K562 (cell line): ENCODE measurements around the gene KRT82. TPM values are rescaled to one million over a fixed set of nuclear protein-coding genes. Genes with fewer than 3 reads are reported as not detected.

Source experiments
- ATAC-seq: fragments of 200-7000 bp; cut with Tn5 transposase; 3 replicates; pipeline ENCODE4 v1.9.1; 2020; ENCODE audit warnings: moderate library complexity
- BruUV-seq: library from RNA; stranded (reverse); fragments of 400-500 nt; replicated peaks from 2 replicates; lab custom pipeline; 2021; lab: Mats Ljungman, UMichigan
- CTCF ChIA-PET: fragments of 300-600 bp; formaldehyde crosslinking; extraction: SDS; loops from one replicate; lab custom pipeline; 2021; ENCODE audit warnings: low intra/inter-chr PET ratio; lab: Yijun Ruan, JAX
- POLR2A ChIA-PET: fragments of 300-600, 350-650 bp; sonication (Branson Sonifier 250); formaldehyde crosslinking; extraction: SDS; loops from one replicate; lab custom pipeline; 2021; ENCODE audit warnings: antibody characterized with exemption, inconsistent platforms; lab: Yijun Ruan, JAX
- DNase-seq, 4 experiments: peaks; one replicate each; pipeline versions ENCODE4 v3.0.0 to v3.0.0-alpha.2; 2011 to 2018; ENCODE audit warnings: low spot score in 3 of 4, mixed read lengths in 3 of 4; ENCODE audit errors: extremely low read depth in 1 of 4
- FAIRE-seq: peaks from 2 replicates; lab custom pipeline; 2011; peaks lifted over from hg19 to GRCh38; lab: Jason Lieb, UNC
- H2AFZ ChIP-seq: 2 replicates; pipeline ENCODE4 v1.6.0; 2011; ENCODE audit warnings: low read depth, low read length, control low read depth, inconsistent platforms
- H3K27ac ChIP-seq: fragments of 200-600 bp; 3 replicates; pipeline ENCODE4 v1.8.0; 2011; ENCODE audit warnings: low read depth, mild to moderate bottlenecking, control low read depth, inconsistent platforms, low read length, moderate library complexity, mixed read lengths; ENCODE audit errors: extremely low read depth
- H3K27me3 ChIP-seq, 2 experiments: fragments of 300-600 bp in 1 of 2; 2 replicates in 1 of 2; 3 replicates in 1 of 2; pipeline versions ENCODE4 v1.6.0 to v1.8.0; 2011; ENCODE audit warnings: inconsistent platforms in 2 of 2, low read length in 2 of 2, mild to moderate bottlenecking in 1 of 2, mixed read lengths in 1 of 2, moderate library complexity in 1 of 2; ENCODE audit not compliant: control insufficient read depth in 2 of 2, insufficient read depth in 2 of 2
- H3K36me3 ChIP-seq: fragments of 300-600 bp; 3 replicates; pipeline ENCODE4 v1.8.0; 2011; ENCODE audit warnings: mild to moderate bottlenecking, low read length, inconsistent platforms; ENCODE audit not compliant: control insufficient read depth, insufficient read depth
- H3K4me1 ChIP-seq, 2 experiments: fragments of 200-600 bp in 1 of 2; replicated peaks in 1 of 2; 2 replicates in 1 of 2; 3 replicates in 1 of 2; pipeline versions ENCODE4 v1.5.1 to v1.8.0; 2011; ENCODE audit warnings: inconsistent platforms in 2 of 2, low read length in 2 of 2, mild to moderate bottlenecking in 1 of 2, mixed read lengths in 1 of 2, moderate library complexity in 1 of 2; ENCODE audit not compliant: control insufficient read depth in 2 of 2, insufficient read depth in 2 of 2
- H3K4me2 ChIP-seq: 2 replicates; pipeline ENCODE4 v1.6.1; 2011; ENCODE audit warnings: low read length, control low read depth, inconsistent platforms, mixed read lengths; ENCODE audit not compliant: insufficient read depth
- H3K4me3 ChIP-seq: fragments of 200-600 bp; sonication (generic), shearing (Covaris generic); 2 replicates; pipeline ENCODE4 v1.5.1; 2016; ENCODE audit warnings: control low read depth, inconsistent platforms
- H3K79me2 ChIP-seq: fragments of 200-600 bp; 3 replicates; pipeline ENCODE4 v1.8.0; 2011; ENCODE audit warnings: low read length, inconsistent platforms; ENCODE audit not compliant: control insufficient read depth, insufficient read depth
- H3K9ac ChIP-seq, 2 experiments: 2 replicates each; pipeline versions ENCODE4 v1.6.0 to v1.6.1; 2011; ENCODE audit warnings: low read depth in 2 of 2, low read length in 2 of 2, control low read depth in 1 of 2, inconsistent platforms in 1 of 2, mild to moderate bottlenecking in 1 of 2, mixed read lengths in 1 of 2; ENCODE audit not compliant: insufficient read depth in 1 of 2
- H3K9me1 ChIP-seq: one replicate; pipeline ENCODE4 v1.6.0; 2011; ENCODE audit warnings: inconsistent platforms, mild to moderate bottlenecking, low read length, moderate library complexity; ENCODE audit not compliant: control insufficient read depth, insufficient read depth
- H3K9me3 ChIP-seq: replicated peaks from 2 replicates; pipeline ENCODE4 v1.5.1; 2011; ENCODE audit warnings: low read depth, low read length, inconsistent platforms; ENCODE audit not compliant: control insufficient read depth, insufficient read depth
- H4K20me1 ChIP-seq: replicated peaks from 2 replicates; pipeline ENCODE4 v1.6.1; 2011; ENCODE audit warnings: low read length, inconsistent platforms, mixed read lengths; ENCODE audit not compliant: control insufficient read depth, insufficient read depth
- ELF4 ChIP-seq: fragments of 450-650 bp; formaldehyde crosslinking; IDR thresholded peaks from 2 replicates; pipeline ENCODE4 v1.4.0; 2022; ENCODE audit warnings: missing genetic modification characterization
- EP300 ChIP-seq: IDR thresholded peaks from 2 replicates; pipeline ENCODE4 v1.6.1; 2012; ENCODE audit warnings: low read length, improper control_type of control experiment
- GABPA ChIP-seq: fragments of 200-800 bp; sonication (Bioruptor generic); conservative IDR thresholded peaks from 2 replicates; pipeline ENCODE4 v1.6.1; 2016; ENCODE audit warnings: low read depth, missing genetic modification characterization, missing compliant biosample characterization
- GTF2A2 ChIP-seq: IDR thresholded peaks from 2 replicates; pipeline ENCODE4 v1.6.1; 2016; ENCODE audit warnings: mild to moderate bottlenecking, missing genetic modification characterization, missing compliant biosample characterization
- HCFC1 ChIP-seq: IDR thresholded peaks from 2 replicates; pipeline ENCODE4 v1.6.1; 2012; ENCODE audit warnings: low read depth, low read length, improper control_type of control experiment
- IRF2 ChIP-seq: sonication (generic); formaldehyde crosslinking; IDR thresholded peaks from 2 replicates; pipeline ENCODE4 v1.8.1; 2022; ENCODE audit warnings: mild to moderate bottlenecking, missing genetic modification reagents
- NFXL1 ChIP-seq: fragments of 450-650 bp; formaldehyde crosslinking; IDR thresholded peaks from 2 replicates; pipeline ENCODE4 v1.4.0; 2021; ENCODE audit warnings: mild to moderate bottlenecking
- PCBP1 ChIP-seq: fragments of 200-400 bp; formaldehyde crosslinking; IDR thresholded peaks from 2 replicates; pipeline ENCODE4 v1.6.1; 2018; ENCODE audit warnings: mild to moderate bottlenecking, low read depth, low read length; ENCODE audit not compliant: poor library complexity, severe bottlenecking
- TBP ChIP-seq: optimal IDR thresholded peaks from 2 replicates; pipeline ENCODE3; 2011; ENCODE audit warnings: low read depth, low read length, improper control_type of control experiment
- THRAP3 ChIP-seq: fragments of 450-650 bp; IDR thresholded peaks from 2 replicates; pipeline ENCODE4 v1.6.1; 2016; ENCODE audit warnings: mild to moderate bottlenecking, inconsistent platforms, borderline replicate concordance
- TRIM24 ChIP-seq, 2 experiments: fragments of 450-650 bp; IDR thresholded peaks; 2 replicates each; pipeline ENCODE4 v1.6.1; 2016
- ZNF644 ChIP-seq: fragments of 200-800 bp; sonication (Bioruptor generic); IDR thresholded peaks from 2 replicates; pipeline ENCODE4 v1.6.1; 2016; ENCODE audit warnings: low read depth, missing genetic modification characterization, missing compliant biosample characterization
- ZNF780A ChIP-seq: fragments of 250-450 bp; sonication (Bioruptor Pico); IDR thresholded peaks from 2 replicates; pipeline ENCODE4 v1.5.0; 2021; ENCODE audit warnings: mild to moderate bottlenecking
- WGBS: fragments of 100-300 bp; shearing (Covaris generic); methylation state at CpG from one replicate; pipeline ENCODE4 v1.1.6; 2016; ENCODE audit warnings: low coverage, mixed read lengths; ENCODE audit not compliant: insufficient coverage; ENCODE audit errors: missing lambda C conversion rate; 5-methylcytosine and 5-hydroxymethylcytosine counted together
- in situ Hi-C: fragments of 300-500 bp; cut with MboI; formaldehyde crosslinking; loops from 4 replicates; pipeline ENCODE4 v1.15.0; 2018; ENCODE audit warnings: inconsistent platforms, mixed read lengths
- intact Hi-C: fragments of 100-400 bp; cut with micrococcal nuclease; formaldehyde crosslinking; loops from 2 replicates; pipeline ENCODE4 v1.14.2; 2022
- polyA plus RNA-seq, 8 experiments: library from polyadenylated mRNA; depleted of rRNA in 4 of 8; stranded (reverse) in 5 of 8; unstranded in 3 of 8; fragments of >200 nt; fragmentation: Nextera tagmentation in 2 of 8; fragmentation: Illumina TruSeq in 1 of 8; extraction: Ambion mirVana in 2 of 8; extraction: Trizol in 1 of 8; gene quantifications; 2 replicates each; pipeline versions ENCODE4 v1.2.1 to v1.2.3, GENCODE V29; 2011 to 2014; ENCODE audit warnings: inconsistent platforms in 1 of 8, missing spikeins in 1 of 8
- total RNA-seq, 7 experiments: library from RNA; depleted of rRNA in 6 of 7; stranded (reverse); fragments of >200 nt in 6 of 7; fragmentation: Illumina TruSeq in 2 of 7; extraction: Trizol in 2 of 7; gene quantifications; 2 replicates each; pipeline versions ENCODE4 v1.2.1 to v1.2.3, GENCODE V29; 2011 to 2021; ENCODE audit warnings: low replicate concordance in 1 of 7
- TF ChIP-seq, protein P1 (sequence below), 2 experiments: IDR thresholded peaks; 2 replicates each; pipeline ENCODE4 v1.6.1; 2011; ENCODE audit warnings: borderline replicate concordance in 1 of 2, control low read depth in 1 of 2, low read depth in 1 of 2, low read length in 1 of 2, mild to moderate bottlenecking in 1 of 2, mixed read lengths in 1 of 2, moderate library complexity in 1 of 2; ENCODE audit not compliant: insufficient read depth in 1 of 2, insufficient read length in 1 of 2, poor library complexity in 1 of 2, severe bottlenecking in 1 of 2; ENCODE audit errors: extremely low read depth in 1 of 2
- TF ChIP-seq, protein P2 (sequence below): sonication (generic); formaldehyde crosslinking; IDR thresholded peaks from 2 replicates; pipeline ENCODE4 v1.8.0; 2022; ENCODE audit warnings: mild to moderate bottlenecking, missing genetic modification reagents
- TF ChIP-seq, protein P3 (sequence below): sonication (generic); formaldehyde crosslinking; IDR thresholded peaks from 2 replicates; pipeline ENCODE4 v1.8.0; 2023; ENCODE audit warnings: missing genetic modification reagents, mild to moderate bottlenecking, borderline replicate concordance

Gene KRT82
- total and polyA plus RNA-seq, 9 of the 15 experiments (the other 6 are each of a cell fraction or from before 2014, with no cell fraction given) = not detected

DNA sequence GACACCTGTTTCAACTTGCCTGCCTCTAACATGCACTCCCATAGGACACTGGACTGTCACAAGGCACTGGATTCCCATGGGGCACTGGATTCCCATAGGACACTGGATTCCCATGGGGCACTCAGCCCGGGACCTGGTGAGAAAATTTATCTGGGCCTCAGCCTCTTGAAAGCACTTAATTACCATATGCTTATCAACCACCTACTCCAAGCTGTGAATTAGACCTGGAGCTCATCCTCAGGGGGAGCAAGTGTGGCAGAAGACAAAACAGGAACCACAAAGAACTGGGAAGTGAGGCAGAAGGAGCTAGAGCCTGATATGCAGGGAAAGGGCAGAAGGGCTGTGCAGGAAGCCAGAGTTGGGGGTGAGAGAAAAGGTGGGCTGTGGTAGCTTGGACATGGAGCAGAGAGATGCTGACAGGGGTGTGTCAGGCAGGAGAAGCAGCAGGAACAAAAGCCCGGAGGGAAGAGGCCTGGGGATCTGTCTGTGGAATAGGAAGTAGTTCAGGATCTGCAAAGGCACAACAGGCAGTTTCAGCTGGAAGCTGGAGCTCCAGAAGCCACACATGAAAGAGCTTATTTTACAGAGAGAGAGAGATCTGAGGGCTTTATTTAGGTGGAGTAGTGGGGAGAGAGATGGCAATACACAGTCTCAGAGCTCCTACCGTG, 3.1 kb downstream of the KRT82 start:
- Histone ChIP-seq H3K4me3 (no peak overlapping the region), H3K9ac (no peak overlapping the region), H3K9me3 (no peaks in the 10 kb centered on the region), H3K4me2 (no peak overlapping the region), H3K27ac (no peak overlapping the region), H4K20me1 (no peaks in the 10 kb centered on the region), H3K27me3 (peaks cover 0 to 77% of the 10 kb centered on the region in 2 experiments; a peak in 4 of 5 replicates), H2AFZ (no peak overlapping the region), H3K36me3 (no peaks in the 10 kb centered on the region), H3K9me1 (no peaks in the 10 kb centered on the region), H3K4me1 (no peaks in the 10 kb centered on the region), H3K79me2 (no peaks in the 10 kb centered on the region)
- FAIRE-seq (no peak), DNase-seq (no peak), ATAC-seq (no peak)
- intact Hi-C loops = no loop called here
- BruUV-seq = no TSS peak
- in situ Hi-C loops = no loop called here
- ChIA-PET CTCF (no interaction called here), POLR2A (interaction anchor here (0.9 kb wide), 1 partner anchor 549 kb away, joined by 3 read pairs; no protein-coding TSS in a partner anchor)
- 0% methylated on average over 3 of the region's 3 CpGs for WGBS
- TF ChIP-seq IRF2 (CRISPR knock-in tag) (no peak), EP300 (no peak), ELF4 (CRISPR knock-in tag) (no peak), TBP (no peak), GTF2A2 (tag) (no peak), ZNF780A (no peak), NFXL1 (CRISPR knock-in tag) (no peak), THRAP3 (no peak), ZNF644 (tag) (no peak), PCBP1 (no peak), HCFC1 (no peak), GABPA (no peak), TRIM24 (IDR thresholded peaks at IDR 0.05) (no peak)
- TF ChIP-seq, protein P1, sequence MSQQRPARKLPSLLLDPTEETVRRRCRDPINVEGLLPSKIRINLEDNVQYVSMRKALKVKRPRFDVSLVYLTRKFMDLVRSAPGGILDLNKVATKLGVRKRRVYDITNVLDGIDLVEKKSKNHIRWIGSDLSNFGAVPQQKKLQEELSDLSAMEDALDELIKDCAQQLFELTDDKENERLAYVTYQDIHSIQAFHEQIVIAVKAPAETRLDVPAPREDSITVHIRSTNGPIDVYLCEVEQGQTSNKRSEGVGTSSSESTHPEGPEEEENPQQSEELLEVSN (IDR thresholded peaks at IDR 0.05; ENCODE audit: borderline replicate concordance in 1 of 2, extremely low read depth in 1 of 2, insufficient read depth in 1 of 2, insufficient read length in 1 of 2, low read depth in 1 of 2, low read length in 1 of 2, poor library complexity in 1 of 2, severe bottlenecking in 1 of 2) = no peak
- TF ChIP-seq, protein P2, sequence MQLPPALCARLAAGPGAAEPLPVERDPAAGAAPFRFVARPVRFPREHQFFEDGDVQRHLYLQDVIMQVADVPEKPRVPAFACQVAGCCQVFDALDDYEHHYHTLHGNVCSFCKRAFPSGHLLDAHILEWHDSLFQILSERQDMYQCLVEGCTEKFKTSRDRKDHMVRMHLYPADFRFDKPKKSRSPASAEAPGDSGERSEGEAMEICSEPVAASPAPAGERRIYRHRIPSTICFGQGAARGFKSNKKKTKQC (CRISPR knock-in tag) = no peak
- TF ChIP-seq, protein P3, sequence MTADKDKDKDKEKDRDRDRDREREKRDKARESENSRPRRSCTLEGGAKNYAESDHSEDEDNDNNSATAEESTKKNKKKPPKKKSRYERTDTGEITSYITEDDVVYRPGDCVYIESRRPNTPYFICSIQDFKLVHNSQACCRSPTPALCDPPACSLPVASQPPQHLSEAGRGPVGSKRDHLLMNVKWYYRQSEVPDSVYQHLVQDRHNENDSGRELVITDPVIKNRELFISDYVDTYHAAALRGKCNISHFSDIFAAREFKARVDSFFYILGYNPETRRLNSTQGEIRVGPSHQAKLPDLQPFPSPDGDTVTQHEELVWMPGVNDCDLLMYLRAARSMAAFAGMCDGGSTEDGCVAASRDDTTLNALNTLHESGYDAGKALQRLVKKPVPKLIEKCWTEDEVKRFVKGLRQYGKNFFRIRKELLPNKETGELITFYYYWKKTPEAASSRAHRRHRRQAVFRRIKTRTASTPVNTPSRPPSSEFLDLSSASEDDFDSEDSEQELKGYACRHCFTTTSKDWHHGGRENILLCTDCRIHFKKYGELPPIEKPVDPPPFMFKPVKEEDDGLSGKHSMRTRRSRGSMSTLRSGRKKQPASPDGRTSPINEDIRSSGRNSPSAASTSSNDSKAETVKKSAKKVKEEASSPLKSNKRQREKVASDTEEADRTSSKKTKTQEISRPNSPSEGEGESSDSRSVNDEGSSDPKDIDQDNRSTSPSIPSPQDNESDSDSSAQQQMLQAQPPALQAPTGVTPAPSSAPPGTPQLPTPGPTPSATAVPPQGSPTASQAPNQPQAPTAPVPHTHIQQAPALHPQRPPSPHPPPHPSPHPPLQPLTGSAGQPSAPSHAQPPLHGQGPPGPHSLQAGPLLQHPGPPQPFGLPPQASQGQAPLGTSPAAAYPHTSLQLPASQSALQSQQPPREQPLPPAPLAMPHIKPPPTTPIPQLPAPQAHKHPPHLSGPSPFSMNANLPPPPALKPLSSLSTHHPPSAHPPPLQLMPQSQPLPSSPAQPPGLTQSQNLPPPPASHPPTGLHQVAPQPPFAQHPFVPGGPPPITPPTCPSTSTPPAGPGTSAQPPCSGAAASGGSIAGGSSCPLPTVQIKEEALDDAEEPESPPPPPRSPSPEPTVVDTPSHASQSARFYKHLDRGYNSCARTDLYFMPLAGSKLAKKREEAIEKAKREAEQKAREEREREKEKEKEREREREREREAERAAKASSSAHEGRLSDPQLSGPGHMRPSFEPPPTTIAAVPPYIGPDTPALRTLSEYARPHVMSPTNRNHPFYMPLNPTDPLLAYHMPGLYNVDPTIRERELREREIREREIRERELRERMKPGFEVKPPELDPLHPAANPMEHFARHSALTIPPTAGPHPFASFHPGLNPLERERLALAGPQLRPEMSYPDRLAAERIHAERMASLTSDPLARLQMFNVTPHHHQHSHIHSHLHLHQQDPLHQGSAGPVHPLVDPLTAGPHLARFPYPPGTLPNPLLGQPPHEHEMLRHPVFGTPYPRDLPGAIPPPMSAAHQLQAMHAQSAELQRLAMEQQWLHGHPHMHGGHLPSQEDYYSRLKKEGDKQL (CRISPR knock-in tag) = no peak
